ENCODE data around the gene C6orf47.
"Not testable (repeated sequence)": the region's sequence is repeated elsewhere in the genome, so short reads cannot be mapped to it uniquely, and the experiment has no call there.

The C6orf47 gene, protein sequence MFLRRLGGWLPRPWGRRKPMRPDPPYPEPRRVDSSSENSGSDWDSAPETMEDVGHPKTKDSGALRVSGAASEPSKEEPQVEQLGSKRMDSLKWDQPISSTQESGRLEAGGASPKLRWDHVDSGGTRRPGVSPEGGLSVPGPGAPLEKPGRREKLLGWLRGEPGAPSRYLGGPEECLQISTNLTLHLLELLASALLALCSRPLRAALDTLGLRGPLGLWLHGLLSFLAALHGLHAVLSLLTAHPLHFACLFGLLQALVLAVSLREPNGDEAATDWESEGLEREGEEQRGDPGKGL

DNA sequence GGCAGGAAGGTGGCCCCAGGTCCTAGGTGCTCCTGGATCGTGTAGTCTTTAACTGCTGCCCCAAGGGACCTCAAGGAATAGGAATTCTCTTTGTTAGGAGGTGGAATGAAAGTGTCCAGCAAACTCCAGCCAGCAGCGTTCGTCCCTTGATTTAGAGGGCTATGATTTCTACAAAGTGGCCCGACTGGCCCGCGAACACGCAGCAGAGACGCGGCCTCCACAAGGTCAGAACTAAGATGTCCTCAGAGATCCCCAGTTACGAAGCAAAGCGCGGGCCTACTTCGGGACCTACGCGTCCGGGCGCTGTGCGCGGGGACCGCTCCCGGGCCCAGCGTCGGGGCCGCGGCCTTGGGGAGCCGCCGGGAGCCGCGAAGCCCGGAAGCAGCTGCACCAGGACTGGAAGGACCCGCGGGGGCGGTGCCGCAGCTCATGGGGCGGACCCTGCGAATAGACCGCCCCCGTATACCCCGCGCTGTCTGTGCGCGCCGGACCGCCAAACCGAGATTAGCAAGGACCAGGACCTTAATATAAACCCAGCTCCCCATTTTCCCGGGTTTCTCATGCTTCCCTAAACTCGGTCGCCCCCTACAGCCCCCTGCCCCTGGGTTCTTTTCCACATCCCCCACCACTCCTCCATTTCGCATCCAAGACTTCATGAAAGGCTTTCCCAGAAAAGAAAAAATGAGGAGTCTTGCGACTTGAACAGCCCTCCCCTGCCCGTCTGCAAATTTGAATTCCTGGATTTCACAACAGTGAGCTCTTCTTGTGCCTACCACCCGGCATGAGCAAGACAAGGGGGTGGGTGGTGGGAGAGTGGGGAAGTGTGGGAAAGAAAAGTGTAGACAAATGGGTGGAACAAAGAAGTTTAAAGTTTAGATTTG lies at the start of gene C6orf47:
Gene C6orf47 (minus strand): TSS at position 398 of the 881 bp plus-strand sequence. CDS start 831 bp downstream, outside the sequence.
- TF ChIP-seq, protein P1, sequence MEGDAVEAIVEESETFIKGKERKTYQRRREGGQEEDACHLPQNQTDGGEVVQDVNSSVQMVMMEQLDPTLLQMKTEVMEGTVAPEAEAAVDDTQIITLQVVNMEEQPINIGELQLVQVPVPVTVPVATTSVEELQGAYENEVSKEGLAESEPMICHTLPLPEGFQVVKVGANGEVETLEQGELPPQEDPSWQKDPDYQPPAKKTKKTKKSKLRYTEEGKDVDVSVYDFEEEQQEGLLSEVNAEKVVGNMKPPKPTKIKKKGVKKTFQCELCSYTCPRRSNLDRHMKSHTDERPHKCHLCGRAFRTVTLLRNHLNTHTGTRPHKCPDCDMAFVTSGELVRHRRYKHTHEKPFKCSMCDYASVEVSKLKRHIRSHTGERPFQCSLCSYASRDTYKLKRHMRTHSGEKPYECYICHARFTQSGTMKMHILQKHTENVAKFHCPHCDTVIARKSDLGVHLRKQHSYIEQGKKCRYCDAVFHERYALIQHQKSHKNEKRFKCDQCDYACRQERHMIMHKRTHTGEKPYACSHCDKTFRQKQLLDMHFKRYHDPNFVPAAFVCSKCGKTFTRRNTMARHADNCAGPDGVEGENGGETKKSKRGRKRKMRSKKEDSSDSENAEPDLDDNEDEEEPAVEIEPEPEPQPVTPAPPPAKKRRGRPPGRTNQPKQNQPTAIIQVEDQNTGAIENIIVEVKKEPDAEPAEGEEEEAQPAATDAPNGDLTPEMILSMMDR (IDR thresholded peaks at IDR 0.05; ENCODE audit: extremely low read depth, missing control alignments) = no peak
- DNase-seq (ENCODE audit: low spot score) = peak; percentile 88

DNA sequence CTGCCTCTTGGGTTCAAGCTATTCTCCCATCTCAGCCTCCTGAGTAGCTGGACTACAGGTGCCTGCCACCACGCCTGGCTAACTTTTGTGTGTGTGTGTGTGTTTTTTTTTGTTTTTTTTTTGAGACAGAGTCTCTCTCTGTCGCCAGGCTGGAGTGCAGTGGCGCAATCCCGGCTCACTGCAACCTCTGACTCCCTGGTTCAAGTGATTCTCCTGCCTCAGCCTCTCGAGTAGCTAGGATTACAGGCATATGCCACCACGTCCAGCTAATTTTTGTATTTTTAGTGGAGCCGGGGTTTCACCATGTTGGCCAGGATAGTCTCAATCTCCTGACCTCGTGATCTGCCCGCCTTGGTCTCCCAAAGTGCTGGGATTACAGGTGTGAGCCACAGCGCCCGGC lies 48.6 kb upstream of the C6orf47 start:
- DNase-seq (ENCODE audit: low spot score) = not testable (repeated sequence)

DNA sequence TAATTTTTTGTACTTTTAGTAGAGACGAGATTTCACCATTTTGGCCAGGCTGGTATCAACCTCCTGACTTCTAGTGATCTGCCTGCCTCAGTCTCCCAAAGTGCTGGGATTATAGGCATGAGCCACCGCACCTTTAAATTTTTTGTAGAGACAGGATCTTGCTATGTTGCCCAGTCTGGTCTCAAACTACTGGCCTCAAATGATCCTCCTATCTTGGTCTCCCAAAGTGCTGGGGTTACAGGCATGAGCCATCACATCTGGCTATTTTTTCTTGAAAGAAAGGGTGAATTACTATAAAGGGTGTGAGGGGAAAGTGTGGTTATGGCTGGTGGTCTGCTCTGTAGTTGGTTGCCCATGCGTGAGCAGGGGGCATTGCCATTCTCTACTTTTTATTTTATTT lies 47.6 kb upstream of the C6orf47 start:
- no peak for DNase-seq (ENCODE audit: low spot score)
- TF ChIP-seq, protein P1 (IDR thresholded peaks at IDR 0.05; ENCODE audit: extremely low read depth, missing control alignments) = no peak

DNA sequence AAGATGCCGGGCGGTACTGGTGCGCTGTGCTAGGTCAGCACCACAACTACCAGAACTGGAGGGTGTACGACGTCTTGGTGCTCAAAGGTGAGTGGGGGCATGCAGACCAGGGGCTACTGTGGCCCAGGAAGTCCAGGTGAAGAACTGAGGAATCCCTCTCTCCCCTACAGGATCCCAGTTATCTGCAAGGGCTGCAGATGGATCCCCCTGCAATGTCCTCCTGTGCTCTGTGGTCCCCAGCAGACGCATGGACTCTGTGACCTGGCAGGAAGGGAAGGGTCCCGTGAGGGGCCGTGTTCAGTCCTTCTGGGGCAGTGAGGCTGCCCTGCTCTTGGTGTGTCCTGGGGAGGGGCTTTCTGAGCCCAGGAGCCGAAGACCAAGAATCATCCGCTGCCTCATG lies 47.1 kb upstream of the C6orf47 start:
- TF ChIP-seq, protein P1 (IDR thresholded peaks at IDR 0.05; ENCODE audit: extremely low read depth, missing control alignments) = no peak
- no peak for DNase-seq (ENCODE audit: low spot score)

DNA sequence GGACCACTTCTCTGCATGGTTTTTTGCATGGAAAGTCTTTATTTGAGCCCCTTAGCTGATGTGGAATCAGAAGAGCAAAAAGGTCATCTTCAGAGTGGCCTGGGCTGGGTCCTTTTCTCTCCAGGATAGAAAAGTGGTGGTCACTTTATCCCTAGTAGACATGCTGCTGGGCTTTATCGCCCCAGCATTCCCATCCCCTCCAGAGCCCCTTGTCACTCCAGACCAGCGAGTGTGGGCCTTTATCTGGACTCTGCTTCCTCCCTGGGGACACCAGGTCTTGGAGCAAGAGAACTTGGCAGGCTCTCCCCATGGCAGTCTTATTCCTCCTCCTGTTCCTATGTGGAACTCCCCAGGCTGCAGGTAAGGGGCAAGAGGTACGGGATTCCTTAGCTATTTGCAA lies 46.0 kb upstream of the C6orf47 start, which contains the start of gene LY6G6F:
Gene LY6G6F (plus strand): TSS at position 268 of the 400 bp plus-strand sequence. CDS start 41 bp downstream, at position 309.
- TF ChIP-seq, protein P1 (IDR thresholded peaks at IDR 0.05; ENCODE audit: extremely low read depth, missing control alignments) = no peak
- no peak for DNase-seq (ENCODE audit: low spot score)

DNA sequence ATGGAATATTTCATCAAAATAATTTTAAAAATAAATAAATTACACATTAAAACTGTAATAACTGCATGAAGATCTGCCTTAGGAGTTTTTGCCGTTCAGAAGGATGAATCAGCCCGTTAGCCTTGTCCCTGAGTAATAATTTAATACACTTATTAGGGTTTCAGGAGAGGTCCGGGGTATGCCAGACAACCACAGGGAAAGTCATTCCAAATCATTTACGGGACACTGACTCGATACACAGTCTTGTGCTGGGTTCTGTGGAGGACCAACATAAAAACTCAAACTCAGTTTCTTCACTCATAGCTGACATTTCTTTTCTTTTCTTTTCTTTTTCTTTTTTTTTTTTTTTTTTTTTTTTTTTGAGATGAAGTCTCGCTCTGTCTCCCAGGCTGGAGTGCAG lies 45.4 kb upstream of the C6orf47 start:
- TF ChIP-seq, protein P1 (IDR thresholded peaks at IDR 0.05; ENCODE audit: extremely low read depth, missing control alignments) = no peak

DNA sequence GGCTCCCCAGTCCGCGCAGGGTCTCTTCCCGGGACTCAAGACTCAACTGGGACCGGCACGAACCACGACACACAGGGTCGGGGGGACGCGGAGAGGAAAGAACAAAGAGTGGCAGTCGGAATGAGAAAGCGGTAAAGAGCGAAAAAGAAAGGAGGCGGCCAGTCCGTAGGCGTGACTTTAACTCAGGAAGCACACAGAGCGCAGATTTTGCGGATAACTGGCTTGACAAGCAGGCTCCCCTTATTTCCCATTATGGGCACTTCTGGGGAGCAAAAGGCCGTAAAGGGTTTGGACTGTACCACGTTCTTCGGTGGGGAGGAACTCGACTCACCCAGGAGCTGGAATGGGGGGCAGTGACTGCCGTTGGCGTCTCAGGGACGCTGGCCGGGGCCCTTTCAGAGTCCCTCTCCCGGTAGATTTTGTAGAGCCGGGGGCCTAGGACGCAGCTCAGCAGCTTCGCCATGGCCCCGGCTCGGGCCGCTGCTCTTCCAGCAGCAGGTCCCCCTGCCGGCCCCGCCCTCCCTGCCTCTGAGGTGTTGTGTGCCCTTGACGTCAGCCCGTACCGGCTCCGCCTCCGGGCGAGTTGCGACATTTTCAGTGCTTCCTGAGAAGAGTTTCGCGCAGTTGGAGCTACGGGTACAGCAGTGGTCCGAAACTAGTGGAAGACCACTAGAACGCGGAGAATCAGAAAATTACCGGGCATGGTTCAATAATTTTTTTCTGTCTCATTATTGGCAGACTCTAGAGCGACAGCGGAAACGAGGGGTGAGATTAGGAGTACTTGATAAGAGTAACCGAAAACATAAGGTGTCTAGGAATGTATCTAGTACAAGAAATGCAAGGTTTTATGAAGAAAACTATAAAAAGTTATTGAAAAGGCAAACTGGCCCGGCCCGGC lies 42.5 kb upstream of the C6orf47 start, which contains the start of gene ABHD16A:
Gene ABHD16A (minus strand): TSS at position 506 of the 898 bp plus-strand sequence. CDS start 43 bp downstream, at position 463.
- TF ChIP-seq, protein P1 (IDR thresholded peaks at IDR 0.05; ENCODE audit: extremely low read depth, missing control alignments) = no peak
- peak; percentile 97 for DNase-seq (ENCODE audit: low spot score)

More for the DNA sequence above, 45.4 kb upstream of the C6orf47 start:
- DNase-seq (ENCODE audit: low spot score) = no peak

Data from GM20000 (cell line).